Measurements from ENCODE around the gene INF2. TPM values are rescaled to one million over a fixed set of nuclear protein-coding genes. Genes with fewer than 3 reads are reported as not detected.

Gene INF2
- total RNA-seq, 1 donor from 2014 or later, result 126 TPM

GRCh38 chr14:104690861-104691455 lies 1.5 kb downstream of the INF2 start:
- H3K27me3 ChIP-seq (ENCODE audit: insufficient read depth, low read length), result no peaks in the 10 kb centered on the region
- H3K27ac Mint-ChIP-seq (ENCODE audit: unreplicated experiment), result no peak overlapping the region
- H3K4me3 ChIP-seq (ENCODE audit: insufficient read depth, low read depth, low read length), result peak overlapping the region; percentile 89
- peaks cover 64% of the 10 kb centered on the region for H3K79me2 ChIP-seq (ENCODE audit: insufficient read depth, low read length)
- H3K9ac ChIP-seq (ENCODE audit: low read length), result peak overlapping the region; percentile 88
- peaks cover 61% of the 10 kb centered on the region for H4K20me1 ChIP-seq (ENCODE audit: insufficient read depth, low read length)
- peaks cover 7% of the 10 kb centered on the region for H3K36me3 Mint-ChIP-seq (ENCODE audit: low read depth, unreplicated experiment)
- H3K27ac ChIP-seq (ENCODE audit: low read depth, low read length), result no peak overlapping the region
- H3K9me3 ChIP-seq (ENCODE audit: insufficient read depth, low read depth, low read length), result no peaks in the 10 kb centered on the region
- no peaks in the 10 kb centered on the region for H3K9me3 Mint-ChIP-seq (ENCODE audit: unreplicated experiment)
- H3K4me1 Mint-ChIP-seq (ENCODE audit: low read depth, unreplicated experiment), result peaks cover 18% of the 10 kb centered on the region
- TF ChIP-seq EZH2 (IDR thresholded peaks at IDR 0.05; ENCODE audit: insufficient read depth, low read length) (no peak), CTCF (IDR thresholded peaks at IDR 0.05; ENCODE audit: insufficient read depth, low read depth, low read length) (no peak)
- H2AFZ ChIP-seq (ENCODE audit: low read depth, low read length), result no peak overlapping the region
- peak overlapping the region; percentile 85 for H3K4me3 Mint-ChIP-seq (ENCODE audit: unreplicated experiment)
- H3K36me3 ChIP-seq (ENCODE audit: insufficient read depth, low read length), result peaks cover 2% of the 10 kb centered on the region
- no peaks in the 10 kb centered on the region for H3K27me3 Mint-ChIP-seq (ENCODE audit: low read depth, unreplicated experiment)
- peak overlapping the region; percentile 91 for H3K4me2 ChIP-seq (ENCODE audit: low read length)
- peaks cover 62% of the 10 kb centered on the region for H3K4me1 ChIP-seq (ENCODE audit: insufficient read depth, low read length)
- no peak for DNase-seq (ENCODE audit: low read depth)
- FAIRE-seq, result no peak

- Histone ChIP-seq H3K9ac (ENCODE audit: low read length) (peak overlapping the region; percentile 88), H3K79me2 (ENCODE audit: insufficient read depth, low read length) (peaks cover 70% of the 10 kb centered on the region), H3K36me3 (ENCODE audit: insufficient read depth, low read length) (peaks cover 5% of the 10 kb centered on the region), H2AFZ (ENCODE audit: low read depth, low read length) (no peak overlapping the region), H3K4me1 (ENCODE audit: insufficient read depth, low read length) (peaks cover 62% of the 10 kb centered on the region), H3K4me2 (ENCODE audit: low read length) (peak overlapping the region; percentile 91), H3K9me3 (ENCODE audit: insufficient read depth, low read depth, low read length) (no peaks in the 10 kb centered on the region), H3K27ac (ENCODE audit: low read depth, low read length) (no peak overlapping the region), H3K27me3 (ENCODE audit: insufficient read depth, low read length) (no peaks in the 10 kb centered on the region), H3K4me3 (ENCODE audit: insufficient read depth, low read depth, low read length) (peak overlapping the region; percentile 89), H4K20me1 (ENCODE audit: insufficient read depth, low read length) (peaks cover 68% of the 10 kb centered on the region)
- Mint-ChIP-seq H3K36me3 (ENCODE audit: low read depth, unreplicated experiment) (peaks cover 9% of the 10 kb centered on the region), H3K27ac (ENCODE audit: unreplicated experiment) (no peak overlapping the region), H3K9me3 (ENCODE audit: unreplicated experiment) (no peaks in the 10 kb centered on the region), H3K4me1 (ENCODE audit: low read depth, unreplicated experiment) (peaks cover 19% of the 10 kb centered on the region), H3K27me3 (ENCODE audit: low read depth, unreplicated experiment) (no peaks in the 10 kb centered on the region), H3K4me3 (ENCODE audit: unreplicated experiment) (peak overlapping the region; percentile 85)
- TF ChIP-seq CTCF (IDR thresholded peaks at IDR 0.05; ENCODE audit: insufficient read depth, low read depth, low read length), result no peak
- TF ChIP-seq EZH2 (IDR thresholded peaks at IDR 0.05; ENCODE audit: insufficient read depth, low read length), result no peak
- FAIRE-seq (no peak), DNase-seq (ENCODE audit: low read depth) (no peak)
These were observed 2.3 kb downstream of the INF2 start for GRCh38 chr14:104691546-104692260.
